Activated CD4-positive, alpha-beta T cell treated with anti-CD3 and anti-CD28 coated beads, Interleukin-2, amount 50 U/mL, for 1 hour (primary cell): ENCODE data around the gene DOK3.

Experiments
- DNase-seq: peaks from one replicate; pipeline ENCODE4 v3.0.0-alpha.2; 2020

DOK3 gene, protein sequence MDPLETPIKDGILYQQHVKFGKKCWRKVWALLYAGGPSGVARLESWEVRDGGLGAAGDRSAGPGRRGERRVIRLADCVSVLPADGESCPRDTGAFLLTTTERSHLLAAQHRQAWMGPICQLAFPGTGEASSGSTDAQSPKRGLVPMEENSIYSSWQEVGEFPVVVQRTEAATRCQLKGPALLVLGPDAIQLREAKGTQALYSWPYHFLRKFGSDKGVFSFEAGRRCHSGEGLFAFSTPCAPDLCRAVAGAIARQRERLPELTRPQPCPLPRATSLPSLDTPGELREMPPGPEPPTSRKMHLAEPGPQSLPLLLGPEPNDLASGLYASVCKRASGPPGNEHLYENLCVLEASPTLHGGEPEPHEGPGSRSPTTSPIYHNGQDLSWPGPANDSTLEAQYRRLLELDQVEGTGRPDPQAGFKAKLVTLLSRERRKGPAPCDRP

DNA sequence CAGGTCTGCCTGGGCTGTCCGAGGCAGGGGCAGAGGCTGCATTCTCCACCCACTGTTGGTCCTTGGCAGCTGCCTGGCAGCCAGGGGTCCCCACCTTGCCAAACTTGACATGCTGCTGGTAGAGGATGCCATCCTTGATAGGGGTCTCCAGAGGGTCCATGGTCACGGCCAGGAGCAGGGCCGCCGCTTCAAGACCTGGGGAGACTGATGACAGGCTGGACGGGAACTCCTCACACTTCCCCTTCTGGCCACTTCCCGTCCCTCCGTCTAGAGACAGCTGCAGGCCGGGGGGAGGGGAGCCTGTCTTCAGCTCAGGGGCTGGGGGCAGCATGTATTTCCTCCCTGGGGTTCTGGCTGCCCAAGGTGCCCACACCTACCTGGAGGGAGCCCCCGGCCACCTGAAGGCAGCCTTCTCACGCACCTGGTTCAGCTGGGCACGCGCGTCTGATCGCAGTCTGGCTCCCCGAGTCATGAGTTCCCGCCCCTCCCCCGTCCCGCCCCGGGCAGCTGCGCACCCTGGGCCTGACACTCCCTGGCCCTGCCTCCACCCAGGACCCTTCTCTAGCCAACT is at the start of gene DOK3:
DOK3 (minus strand) TSS at position 446 of the 571 bp plus-strand sequence; CDS start at position 160, 286 bp downstream.
- DNase-seq = no peak

DNA sequence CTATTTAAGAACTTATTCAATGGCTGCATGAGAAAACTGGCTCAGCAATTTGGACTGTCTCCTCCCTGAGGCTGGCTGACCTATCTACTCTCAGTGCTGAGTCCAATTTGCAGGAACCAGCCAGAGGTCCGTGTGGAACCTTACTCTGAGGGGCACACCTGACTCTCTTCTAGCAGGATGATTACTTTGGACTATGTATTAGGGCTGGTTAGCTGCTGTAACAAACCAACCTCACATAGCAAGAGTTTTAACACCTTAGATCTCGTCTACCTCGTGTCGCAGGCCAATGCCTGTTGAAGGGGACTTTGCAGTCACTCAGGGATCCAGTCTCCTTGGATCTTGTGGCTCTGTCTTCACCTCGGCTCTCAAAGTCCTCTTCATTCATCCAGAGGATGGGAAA is 48.2 kb upstream of the DOK3 start:
- DNase-seq = no peak

DNA sequence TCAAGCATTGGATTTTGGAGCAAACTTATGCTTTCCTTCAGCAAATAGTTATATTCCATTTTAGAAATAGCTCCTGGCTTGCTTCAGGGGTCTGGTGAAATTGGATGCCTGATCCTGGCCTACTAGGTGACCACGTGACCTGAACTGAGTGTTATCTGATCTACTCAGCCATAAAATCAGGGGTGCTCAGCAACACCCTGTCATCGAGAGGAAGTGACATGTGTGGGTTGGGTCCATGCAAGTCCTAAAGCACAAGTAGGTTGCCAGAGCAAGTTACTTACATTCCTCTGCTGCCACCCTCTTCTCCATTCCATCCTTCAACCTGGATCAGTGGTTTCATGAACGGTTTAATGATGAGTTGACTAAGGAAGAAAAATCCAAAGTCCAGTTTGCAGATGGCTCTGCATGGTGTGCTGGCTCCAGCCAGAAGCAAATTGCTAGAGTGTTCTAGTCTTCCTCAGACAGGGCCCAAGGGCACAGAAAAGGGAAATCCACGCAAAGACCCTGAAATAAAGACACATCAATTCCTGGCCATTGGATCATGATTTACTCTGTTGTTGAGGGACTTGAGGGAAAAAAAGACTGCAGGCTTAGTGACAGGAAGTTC is 47.5 kb upstream of the DOK3 start:
- no peak for DNase-seq

DNA sequence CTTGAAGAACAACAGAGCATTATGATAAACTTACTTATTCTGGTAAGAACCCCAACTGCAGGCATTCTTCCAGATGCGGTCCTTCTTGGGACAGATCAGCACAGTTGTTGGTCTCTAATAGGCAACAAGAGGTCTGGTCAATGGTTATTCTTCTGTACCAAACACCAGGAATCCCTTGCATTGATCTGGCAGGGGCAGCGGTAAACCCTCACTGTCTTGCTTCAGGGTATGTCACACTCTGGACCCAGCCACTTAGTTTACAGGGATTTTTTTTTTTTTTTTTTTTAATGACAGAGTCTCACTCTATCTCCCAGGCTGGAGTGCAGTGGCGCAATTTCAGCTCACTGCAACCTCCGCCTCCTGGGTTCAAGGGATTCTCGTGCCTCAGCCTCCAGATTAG is 46.0 kb upstream of the DOK3 start:
- DNase-seq = no peak

DNA sequence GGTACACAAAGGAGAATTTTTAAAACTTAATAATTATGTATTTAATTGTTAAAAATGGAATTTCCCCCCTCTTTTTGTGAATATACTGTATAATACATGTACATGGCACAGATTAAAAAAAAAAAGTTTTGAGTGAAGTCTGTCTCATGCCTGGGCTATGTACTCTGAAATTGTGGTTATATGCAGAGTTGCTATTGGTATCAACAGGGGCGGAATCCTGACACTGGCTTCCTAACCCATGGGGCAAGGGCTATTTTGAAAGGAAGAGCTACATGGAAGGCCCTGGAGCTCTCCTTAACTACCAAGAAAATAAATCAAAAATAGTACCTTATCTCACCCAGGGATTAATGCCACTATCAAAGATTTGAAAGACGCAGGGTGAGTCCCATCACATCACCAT is 45.6 kb upstream of the DOK3 start:
- no peak for DNase-seq

DNA sequence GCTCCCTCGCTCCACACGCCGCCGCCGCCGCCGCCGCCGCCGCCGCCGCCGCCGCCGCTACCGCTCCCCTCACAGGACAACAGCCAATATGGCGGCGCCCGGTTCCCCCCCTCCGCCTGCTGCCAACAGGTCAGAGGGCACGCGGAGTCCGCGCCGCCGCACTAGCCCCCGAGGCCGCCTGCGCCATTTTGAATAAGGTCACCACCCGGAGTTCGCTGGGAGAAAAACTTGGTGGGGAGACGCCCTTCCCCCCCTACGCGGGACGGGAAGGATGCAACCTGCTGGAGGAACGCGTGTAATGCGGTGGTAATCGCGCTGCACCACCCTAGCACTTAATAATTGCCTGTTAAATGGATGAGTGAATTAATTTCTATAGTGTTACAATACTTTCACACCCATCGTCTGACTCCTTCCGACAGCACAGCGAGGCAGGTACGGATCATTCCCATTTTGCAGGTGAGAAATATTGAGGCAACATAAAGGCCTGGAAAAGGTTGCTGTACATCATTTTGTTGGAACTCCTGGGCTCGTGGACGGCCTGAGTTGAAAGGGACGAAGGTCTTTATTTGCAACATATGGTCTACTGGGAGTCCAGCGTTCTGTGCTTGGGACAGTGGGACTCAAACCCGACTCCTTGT is 45.0 kb upstream of the DOK3 start, which contains the start of gene FAM193B:
FAM193B (minus strand) TSS at position 90 of the 638 bp plus-strand sequence. CDS start 105 bp downstream, outside the sequence.
- peak; percentile 94 for DNase-seq

DNA sequence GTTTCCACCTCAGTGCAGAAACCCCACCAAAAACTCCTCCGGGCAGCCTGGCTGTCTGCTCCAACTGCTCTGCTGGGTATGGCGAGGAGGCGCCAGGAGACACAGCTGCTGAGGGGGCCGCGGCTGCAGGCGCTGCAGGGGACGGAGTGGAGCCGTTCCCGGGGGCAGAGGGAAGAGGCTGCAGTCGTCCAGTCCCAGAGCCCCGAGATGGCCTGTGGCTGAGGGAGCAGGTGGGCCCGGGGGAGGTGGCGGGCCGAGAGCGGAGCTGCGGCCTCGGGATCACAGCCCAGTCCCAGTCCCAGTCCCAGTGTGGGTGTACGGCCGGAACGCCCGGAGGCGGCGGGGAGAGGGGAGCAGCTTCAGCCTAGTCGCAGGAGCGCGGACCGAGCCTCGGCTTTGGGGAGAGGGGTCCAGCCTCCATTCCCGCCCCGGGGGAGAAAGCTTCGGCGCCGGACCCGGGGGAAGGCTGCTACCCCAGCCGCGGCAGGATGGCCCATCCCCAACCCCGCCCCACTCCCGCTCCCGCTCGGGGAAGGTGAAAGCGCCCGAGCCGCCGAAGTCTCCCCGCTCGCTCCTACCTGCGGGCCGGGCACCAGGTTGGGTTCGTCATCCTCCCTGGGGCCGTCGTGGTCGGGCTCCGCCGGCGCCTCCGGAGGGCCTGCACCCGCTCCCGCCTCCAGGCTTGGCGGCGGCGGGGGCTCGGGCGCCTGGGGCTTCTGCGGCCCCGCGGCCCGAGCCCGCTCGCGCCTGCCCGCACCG is 44.2 kb upstream of the DOK3 start:
- peak; percentile 35 for DNase-seq

DNA sequence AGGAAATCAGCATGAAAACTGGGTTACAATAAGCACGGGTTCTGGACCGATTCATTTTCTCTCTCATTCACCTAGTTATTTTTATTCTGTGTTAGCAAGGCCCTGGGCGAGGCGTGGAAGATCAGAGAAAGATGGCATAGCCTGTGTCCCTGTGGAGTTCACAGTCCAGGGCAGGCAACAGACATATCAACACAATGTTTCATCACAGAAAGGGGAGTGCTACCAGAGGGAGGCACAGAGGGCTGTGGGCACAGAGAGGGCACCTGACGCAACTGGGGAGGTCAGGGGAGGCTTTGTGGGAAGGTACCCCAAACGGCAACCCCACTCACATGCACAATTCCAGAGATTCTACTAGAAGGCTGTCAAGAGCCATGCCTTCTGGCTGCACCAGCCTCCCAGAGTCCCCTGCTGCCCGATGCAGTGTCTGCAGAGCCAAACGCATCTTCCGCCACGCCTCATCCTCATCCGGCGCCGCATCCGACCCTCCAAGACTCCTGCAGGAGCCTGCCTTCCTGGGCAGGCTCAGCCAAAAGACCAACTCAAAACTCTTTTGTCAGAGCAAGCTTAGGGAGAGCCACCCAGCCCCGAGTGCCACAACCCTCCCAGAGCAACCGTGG is 43.3 kb upstream of the DOK3 start:
- no peak for DNase-seq

DNA sequence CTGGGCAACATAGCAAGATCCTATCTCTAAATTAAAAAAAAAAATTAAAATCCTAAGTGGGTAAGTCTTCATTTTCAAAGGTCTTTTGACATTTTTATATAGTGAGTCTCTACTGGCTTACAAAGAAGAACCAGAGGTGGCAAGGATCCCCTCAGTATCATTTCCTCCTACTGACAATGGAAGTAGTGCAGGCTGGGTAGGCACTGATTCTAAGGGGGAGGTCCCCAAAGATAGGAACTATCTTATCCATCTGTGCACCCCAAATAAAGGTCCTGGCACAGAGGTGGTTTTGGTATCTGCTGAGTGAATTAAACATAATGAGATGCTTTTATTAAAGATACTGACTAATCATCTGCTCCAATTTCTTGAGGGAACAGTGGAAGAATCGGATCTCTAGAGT is 40.5 kb upstream of the DOK3 start:
- no peak for DNase-seq

DNA sequence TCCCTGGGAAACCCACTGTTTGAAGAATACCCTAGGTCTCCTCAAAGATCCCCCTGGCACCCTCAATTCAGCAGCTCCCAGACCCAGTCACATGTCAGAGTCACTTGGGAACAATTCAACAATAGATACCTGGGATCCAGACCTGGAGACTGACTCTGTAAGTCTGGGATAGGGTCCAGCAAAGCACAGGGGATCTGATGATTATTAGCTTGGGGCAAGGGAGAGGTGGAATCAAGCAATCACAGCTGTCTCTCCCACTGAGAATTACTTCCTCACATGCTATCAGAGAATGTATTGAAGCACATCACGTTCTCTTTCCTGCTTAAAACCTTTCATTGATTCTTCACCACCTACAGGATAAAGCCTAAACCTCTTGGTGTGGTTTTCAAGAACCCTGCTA is 38.9 kb upstream of the DOK3 start:
- DNase-seq = no peak

DNA sequence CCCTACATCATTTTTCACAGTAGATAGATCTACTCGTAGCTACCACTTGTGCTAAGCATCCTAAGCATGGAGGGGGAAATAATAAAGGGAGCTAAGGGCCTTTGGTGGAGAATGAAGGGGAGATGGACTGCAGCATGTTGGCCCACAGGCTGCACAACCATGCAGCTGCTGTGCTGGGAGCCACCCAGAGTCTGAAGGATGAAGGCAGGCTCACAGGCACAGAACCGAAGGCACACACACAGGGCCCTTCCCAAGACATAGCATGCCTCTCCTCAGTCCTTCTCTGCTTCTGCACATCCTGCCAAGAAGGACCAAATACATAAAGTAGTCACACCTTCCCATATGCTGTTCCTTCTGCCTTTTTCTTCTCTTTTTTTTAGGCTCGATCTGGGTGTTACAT is 38.1 kb upstream of the DOK3 start:
- no peak for DNase-seq

DNA sequence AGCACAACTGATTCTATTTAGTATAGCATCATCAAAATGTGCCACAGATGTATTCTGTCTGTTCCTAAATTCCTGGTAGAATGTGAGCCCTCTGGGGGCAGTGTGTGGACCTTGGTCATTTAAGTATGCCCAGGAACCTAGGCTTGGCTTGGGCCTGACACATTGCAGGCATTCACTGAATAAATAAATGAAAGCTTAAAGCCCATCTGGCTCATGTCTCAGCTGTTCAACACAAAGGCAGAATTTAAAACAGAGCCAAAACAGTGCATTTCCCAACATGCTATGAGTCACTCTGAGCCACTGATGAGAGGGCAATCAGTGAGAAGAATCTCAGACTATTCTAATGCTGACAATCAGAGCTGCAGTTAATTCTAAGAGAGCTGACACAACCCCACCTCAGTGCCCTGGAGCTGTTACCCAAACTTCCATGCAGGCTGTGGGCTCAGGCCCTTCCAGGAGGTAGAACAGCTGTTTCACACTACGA is 36.7 kb upstream of the DOK3 start:
- no peak for DNase-seq

DNA sequence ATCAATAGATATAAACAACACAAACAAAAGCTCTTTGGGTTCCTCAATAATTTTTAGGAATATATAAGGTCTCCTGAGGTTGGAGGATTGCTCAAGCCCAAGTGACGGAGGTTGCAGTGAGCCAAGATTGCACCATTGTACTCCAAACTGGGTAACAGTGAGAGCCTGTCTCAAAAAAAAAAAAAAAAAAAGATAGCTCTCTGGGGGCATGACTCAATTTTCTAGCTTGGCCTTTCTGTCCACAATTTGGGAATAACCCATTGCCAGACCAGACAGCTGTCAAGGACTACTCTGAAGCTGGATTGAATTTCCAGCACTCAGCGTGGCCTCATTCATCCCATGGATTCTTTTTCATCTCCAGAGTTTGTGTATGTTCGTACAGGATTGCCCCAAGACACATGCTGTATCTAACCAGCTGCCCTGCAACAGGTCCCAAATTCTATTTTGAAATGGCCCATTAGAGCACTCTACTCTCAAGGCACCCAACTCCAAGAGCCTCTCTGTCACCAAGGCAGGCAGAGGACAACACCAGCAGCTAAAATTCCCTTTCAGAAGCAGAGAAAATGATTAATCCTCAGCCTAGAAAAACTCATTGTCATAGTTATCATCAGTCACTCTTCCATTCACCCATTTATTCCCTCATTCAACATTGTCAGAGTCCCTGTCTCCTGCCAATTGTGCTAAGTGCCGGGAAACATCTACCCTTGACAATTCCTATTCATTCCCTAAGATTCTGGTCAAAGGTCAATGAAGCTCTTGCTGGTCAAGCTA is 36.0 kb upstream of the DOK3 start:
- no peak for DNase-seq

DNA sequence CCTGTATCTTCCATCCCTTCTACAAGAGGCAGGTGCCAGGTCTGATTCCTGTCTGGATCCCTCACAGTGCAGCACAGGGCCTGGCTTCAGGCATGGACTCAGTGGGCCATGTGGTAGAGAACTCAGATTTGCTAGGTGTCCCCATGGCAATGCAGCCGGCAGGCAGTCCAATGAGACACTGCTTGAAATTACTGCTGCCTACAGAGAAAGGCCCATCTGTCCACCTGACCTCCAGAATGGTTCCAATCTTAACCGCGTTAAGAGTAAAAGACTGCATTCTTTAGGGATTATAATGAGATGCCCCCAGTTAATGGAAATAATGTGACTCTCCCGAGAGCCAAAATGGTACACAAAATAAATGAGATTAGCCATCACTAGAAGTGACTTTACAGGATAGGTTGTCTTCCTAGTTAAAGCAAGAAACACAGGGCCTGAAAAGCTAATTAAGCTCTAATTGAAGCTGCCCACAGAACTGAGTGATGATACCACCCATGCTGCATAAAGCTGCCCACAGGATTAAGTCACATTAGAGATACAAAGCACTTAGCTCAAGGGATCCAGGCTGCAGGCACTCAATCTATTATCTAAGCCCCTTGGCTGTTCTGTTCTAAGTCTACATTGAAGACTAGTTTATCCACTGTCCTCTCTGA is 33.3 kb upstream of the DOK3 start:
- DNase-seq = no peak

DNA sequence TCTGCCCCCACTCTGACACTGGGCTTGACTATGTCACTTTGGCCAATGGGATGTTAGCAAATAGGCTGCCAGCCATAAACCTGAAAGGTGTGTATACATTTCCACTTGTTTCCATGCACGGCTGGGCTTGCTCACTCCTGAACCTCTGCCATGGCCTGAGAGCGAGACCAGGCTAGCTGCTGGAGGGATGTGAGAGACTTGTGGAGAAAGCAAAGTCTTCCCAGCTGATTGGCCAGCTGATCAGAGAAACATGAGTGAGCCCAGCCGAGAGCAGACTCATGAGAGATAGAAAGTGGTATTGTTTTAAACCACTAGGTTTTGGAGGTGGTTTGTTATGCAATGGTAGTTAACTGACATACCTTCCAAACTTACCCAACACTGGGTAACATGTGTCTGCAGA is 30.8 kb upstream of the DOK3 start:
- DNase-seq = no peak

DNA sequence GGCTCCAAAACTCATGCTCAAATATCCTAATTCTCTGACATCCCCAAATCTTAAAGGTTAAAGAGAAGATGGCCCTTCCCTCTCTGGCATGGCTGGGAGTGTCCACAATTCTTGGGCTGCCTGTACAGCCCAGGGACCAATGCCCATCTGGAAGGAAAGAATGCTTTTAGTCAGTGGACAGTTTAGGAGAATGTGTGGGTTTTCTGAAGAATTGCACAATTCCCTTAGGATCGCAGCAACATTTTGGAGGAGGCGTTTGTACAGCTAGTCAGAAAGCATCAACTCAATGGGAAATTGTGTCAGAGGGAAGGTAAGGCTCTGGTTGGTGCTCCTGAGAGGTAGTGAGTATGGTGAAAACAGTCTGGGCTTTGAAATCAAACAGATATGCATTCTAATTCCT is 29.8 kb upstream of the DOK3 start:
- DNase-seq = no peak

DNA sequence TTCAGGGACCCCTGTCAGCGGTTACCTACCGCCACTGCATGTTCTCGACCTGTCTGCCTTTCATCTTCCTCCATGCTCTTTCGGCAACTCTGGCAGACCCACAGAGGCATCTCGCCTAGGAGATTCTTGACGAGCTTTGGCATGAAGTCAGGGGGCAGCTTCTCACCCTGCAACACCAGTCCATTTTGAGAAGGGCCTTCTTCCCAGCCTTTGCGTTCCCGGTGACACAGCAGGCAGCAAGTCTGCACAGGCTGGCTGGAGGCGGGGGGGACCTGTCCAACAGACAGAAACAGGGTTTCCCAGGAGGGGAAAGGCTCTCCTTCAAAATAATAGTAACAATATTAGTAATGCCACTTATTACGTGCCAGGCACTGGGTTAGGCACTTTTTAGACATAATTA is 29.2 kb upstream of the DOK3 start:
- no peak for DNase-seq

DNA sequence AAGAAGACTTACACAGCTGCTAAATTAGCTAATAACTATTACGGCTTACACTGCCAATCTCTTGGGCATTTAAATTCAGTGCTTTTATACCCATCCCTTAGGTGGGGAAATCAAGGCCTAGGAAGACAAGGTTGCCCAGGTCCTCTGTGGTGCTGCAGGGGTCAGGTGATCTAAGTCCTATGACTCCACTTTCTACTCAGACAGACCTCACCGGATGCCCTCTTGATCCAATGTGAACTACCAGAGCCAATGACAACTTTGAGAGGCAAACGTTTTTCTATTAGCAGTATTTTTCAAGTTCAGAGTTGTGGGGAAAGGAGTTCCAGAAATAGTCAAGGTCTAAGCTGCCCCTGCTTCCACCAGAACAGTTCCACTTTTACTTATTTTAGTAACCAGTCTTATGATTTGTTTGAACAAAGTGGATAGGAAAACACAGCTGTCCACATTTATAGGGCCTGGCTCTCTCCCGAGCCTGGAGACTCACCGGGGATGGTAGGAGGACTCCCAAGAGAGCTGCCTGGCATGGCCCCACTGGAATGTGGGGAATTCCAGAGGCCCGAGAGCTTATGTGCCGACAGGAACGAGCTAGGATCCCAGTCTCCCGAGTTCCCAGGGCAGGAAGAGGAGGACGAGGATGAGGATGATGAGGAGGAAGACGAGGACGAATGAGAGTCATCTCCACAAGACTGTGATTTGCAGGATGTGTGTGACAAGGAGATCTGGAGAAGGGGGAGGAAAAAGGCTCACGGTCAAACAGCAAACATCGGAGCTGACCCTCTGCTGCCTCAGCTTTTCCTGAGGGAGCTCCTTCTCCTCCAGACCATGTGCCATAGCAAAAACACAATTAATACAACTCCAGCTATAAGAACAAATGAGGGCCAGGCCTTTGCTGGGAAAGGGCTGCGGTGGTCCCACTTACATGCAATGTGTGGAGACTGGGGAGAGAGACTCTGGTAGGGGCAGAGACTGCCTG is 28.0 kb upstream of the DOK3 start:
- no peak for DNase-seq

DNA sequence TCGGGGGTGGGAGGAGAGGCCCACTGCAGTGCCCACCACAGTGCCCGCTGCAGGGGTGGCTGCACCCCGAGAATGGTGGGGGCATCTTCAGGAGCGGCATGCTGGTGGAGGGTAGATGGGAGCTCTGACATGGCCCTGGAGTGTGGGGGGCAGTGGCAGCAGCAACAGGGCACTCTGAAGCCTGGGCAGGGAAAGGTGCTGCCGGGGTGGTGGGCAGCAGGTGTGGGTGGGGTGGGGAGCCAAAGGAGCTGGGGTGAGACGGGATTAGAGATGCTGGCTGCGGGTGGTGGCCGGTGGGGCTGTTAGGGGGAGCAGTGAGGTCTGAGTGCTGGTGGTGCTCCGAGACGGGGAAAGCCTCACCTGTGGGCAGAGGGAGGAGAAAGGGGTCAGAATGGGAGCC is 26.8 kb upstream of the DOK3 start:
- DNase-seq = no peak

DNA sequence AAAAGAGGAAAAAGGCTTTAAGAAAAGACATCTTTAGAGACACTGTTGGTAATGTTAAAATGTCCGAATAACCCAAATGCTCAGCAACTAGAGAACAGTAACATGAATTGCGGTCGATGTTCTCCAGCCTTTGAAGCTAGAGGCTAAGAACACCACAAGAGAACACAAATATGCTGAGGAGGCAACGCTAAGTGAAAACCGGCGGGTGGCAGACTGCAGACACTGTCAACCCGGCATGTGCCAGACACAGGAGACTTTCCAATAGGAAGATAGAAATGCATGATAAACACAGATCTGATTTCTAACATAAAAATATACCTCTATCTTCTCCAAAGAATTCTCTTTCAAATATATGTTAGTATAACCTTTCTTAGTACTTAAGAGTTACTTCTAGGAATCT is 25.5 kb upstream of the DOK3 start:
- no peak for DNase-seq
